Measurements from ENCODE around the gene CAMK2N1. TPM values are rescaled to one million over a fixed set of nuclear protein-coding genes. Genes with fewer than 3 reads are reported as not detected.

Gene CAMK2N1
- total RNA-seq, 1 experiment from 2014 or later: 51.2 TPM

DNA sequence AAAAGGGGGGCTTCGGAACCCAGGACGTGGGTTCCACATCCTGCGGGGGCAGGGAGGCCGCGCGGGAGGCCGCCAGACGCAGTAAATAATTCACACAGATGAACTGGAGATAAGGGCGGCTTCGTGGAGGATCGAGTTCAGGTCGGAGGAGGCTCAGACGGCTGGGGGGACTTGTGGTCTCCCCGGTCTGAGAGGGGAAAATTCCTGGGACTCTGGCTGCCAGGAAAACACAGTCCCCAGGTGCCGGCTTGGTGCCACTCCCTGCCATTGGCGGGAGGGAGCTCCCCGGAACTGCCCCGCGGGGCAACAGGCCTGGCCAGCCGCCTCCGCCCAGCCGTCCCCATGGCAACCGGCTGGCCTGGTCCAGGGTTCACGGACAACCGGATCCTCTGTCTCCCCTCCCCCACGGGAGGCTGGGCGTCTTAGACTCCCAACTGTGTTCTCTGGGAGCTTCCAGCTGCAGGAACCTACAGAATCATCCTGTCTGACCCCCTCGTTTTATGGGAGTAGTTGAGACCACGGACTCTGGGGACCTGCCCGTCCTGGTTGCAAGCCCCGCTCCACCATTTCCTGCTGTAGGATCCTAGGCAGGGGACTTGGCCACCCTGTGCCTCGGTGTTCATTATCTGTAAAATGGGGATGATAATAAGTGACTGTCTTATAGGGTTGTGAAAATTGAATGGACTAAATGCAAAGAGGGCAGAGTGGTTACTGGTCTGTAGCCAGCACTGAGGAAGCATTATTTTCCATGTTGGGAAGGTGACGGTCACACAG lies 9.6 kb downstream of the CAMK2N1 start:
- intact Hi-C loops (cut with micrococcal nuclease): no loop called here
- Histone ChIP-seq H3F3A (ENCODE audit: low read length, unreplicated experiment) (peaks cover 2% of the 10 kb centered on the region), H3K4me3 (ENCODE audit: low read length) (peak overlapping the region; percentile 55), H3K4me2 (ENCODE audit: low read length) (peak overlapping the region; percentile 67), H3K9me2 (replicated peaks; ENCODE audit: low read length) (no peaks in the 10 kb centered on the region), H3K27ac (ENCODE audit: low read length) (no peak overlapping the region), H3K27me3 (ENCODE audit: low read length) (no peaks in the 10 kb centered on the region), H3K79me2 (ENCODE audit: low read length) (no peaks in the 10 kb centered on the region), H3K9me3 (ENCODE audit: low read length) (no peaks in the 10 kb centered on the region), H3K9ac (ENCODE audit: low read length) (no peak overlapping the region), H4K20me1 (ENCODE audit: low read length) (0 out of 2 replicates have a peak, but pooled peaks cover under 1% of the 10 kb centered on the region), H2AFZ (ENCODE audit: low read length) (peak overlapping the region; percentile 72), H3K36me3 (ENCODE audit: low read depth, low read length) (no peaks in the 10 kb centered on the region), H3K4me1 (ENCODE audit: insufficient read depth, low read length) (peaks cover 41% of the 10 kb centered on the region)
- DNase-seq (peak; percentile 72), ATAC-seq (peak; percentile 67)
- ChIA-PET POLR2A (ENCODE audit: unreplicated experiment) (interaction anchor here (0.9 kb wide), 1 partner anchor 179 kb away, joined by 6 read pairs; no protein-coding TSS in a partner anchor), CTCF (no interaction called here)
- no TSS peak for BruUV-seq (replicated peaks)
- TF ChIP-seq, protein P1, sequence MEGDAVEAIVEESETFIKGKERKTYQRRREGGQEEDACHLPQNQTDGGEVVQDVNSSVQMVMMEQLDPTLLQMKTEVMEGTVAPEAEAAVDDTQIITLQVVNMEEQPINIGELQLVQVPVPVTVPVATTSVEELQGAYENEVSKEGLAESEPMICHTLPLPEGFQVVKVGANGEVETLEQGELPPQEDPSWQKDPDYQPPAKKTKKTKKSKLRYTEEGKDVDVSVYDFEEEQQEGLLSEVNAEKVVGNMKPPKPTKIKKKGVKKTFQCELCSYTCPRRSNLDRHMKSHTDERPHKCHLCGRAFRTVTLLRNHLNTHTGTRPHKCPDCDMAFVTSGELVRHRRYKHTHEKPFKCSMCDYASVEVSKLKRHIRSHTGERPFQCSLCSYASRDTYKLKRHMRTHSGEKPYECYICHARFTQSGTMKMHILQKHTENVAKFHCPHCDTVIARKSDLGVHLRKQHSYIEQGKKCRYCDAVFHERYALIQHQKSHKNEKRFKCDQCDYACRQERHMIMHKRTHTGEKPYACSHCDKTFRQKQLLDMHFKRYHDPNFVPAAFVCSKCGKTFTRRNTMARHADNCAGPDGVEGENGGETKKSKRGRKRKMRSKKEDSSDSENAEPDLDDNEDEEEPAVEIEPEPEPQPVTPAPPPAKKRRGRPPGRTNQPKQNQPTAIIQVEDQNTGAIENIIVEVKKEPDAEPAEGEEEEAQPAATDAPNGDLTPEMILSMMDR (conservative IDR thresholded peaks at IDR 0.05; ENCODE audit: low read depth, low read length): no peak
- TF ChIP-seq EZH2phosphoT487 (IDR thresholded peaks at IDR 0.05; ENCODE audit: borderline replicate concordance, low read length): no peak
- TF ChIP-seq EZH2 (IDR thresholded peaks at IDR 0.05; ENCODE audit: low read length, unreplicated experiment): no peak

DNA sequence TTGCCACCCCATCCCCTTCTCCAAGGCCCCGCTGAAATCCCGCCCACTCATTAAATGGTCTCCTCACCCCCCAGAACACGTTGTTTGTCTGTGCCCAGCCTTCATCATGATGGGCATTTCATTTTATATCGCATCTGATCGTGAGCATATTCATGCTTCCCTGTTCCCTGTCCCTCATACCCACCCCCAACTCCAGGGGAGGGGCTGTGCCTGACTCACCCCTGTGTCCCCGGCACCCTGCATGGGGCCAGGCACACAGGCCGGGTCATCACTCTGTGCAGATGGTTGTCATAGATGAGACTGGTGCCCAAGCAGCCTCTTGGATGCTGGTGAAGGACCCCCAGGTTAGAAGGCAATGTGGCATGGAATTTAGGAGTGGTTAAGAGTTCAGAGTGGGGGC lies 11.0 kb downstream of the CAMK2N1 start:
- Histone ChIP-seq H3K79me2 (ENCODE audit: low read length) (no peaks in the 10 kb centered on the region), H3K4me2 (ENCODE audit: low read length) (no peak overlapping the region), H3K4me3 (ENCODE audit: low read length) (no peak overlapping the region), H3K27me3 (ENCODE audit: low read length) (no peaks in the 10 kb centered on the region), H3K9me3 (ENCODE audit: low read length) (no peaks in the 10 kb centered on the region), H2AFZ (ENCODE audit: low read length) (no peak overlapping the region), H3K27ac (ENCODE audit: low read length) (no peak overlapping the region), H3K9ac (ENCODE audit: low read length) (no peak overlapping the region), H3K4me1 (ENCODE audit: insufficient read depth, low read length) (peaks cover 35% of the 10 kb centered on the region), H3K9me2 (replicated peaks; ENCODE audit: low read length) (no peaks in the 10 kb centered on the region), H3F3A (ENCODE audit: low read length, unreplicated experiment) (no peaks in the 10 kb centered on the region), H3K36me3 (ENCODE audit: low read depth, low read length) (no peaks in the 10 kb centered on the region), H4K20me1 (ENCODE audit: low read length) (no peaks in the 10 kb centered on the region)
- intact Hi-C loops (cut with micrococcal nuclease): no loop called here
- no peak for DNase-seq
- ChIA-PET POLR2A (ENCODE audit: unreplicated experiment) (no interaction called here), CTCF (no interaction called here)
- no peak for ATAC-seq
- TF ChIP-seq, protein P1 (conservative IDR thresholded peaks at IDR 0.05; ENCODE audit: low read depth, low read length): no peak
- no peak for TF ChIP-seq EZH2phosphoT487 (IDR thresholded peaks at IDR 0.05; ENCODE audit: borderline replicate concordance, low read length)
- TF ChIP-seq EZH2 (IDR thresholded peaks at IDR 0.05; ENCODE audit: low read length, unreplicated experiment): no peak
- no TSS peak for BruUV-seq (replicated peaks)

DNA sequence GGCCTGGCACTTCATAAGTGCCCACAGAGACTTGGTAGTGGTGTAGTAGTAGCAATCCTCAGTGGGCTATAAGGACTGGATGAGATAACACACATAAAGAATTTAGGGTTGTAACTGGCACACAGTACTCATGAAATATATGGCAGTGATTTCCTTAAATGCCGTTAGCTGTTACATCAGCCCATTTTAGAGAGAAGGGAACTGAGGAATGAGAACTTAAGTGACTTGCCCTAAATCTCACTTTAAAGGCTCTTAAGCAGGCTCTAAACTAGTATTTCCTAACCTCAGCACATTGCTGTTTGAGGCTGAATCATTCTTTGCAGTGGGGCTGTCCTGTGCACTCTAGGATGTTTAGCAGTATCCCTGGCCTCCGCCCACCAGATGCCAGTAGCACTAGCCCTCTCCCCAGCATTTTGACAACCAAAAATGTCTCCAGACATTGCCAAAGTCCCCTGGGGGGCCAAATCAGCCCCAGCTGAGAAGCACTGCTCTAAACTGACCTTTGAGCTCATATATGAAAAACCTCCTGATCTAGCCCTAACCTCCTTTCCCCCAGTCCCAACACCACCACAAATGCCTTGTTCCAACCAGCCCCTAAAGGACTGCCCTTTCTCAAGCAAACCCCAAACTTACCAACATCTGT lies 11.6 kb downstream of the CAMK2N1 start:
- no peaks in the 10 kb centered on the region for H3K27me3 ChIP-seq (ENCODE audit: low read length)
- no peaks in the 10 kb centered on the region for H3K36me3 ChIP-seq (ENCODE audit: low read depth, low read length)
- ChIA-PET CTCF (no interaction called here), POLR2A (ENCODE audit: unreplicated experiment) (no interaction called here)
- no peak for DNase-seq
- no peak for ATAC-seq
- H3K79me2 ChIP-seq (ENCODE audit: low read length): no peaks in the 10 kb centered on the region
- no peaks in the 10 kb centered on the region for H3F3A ChIP-seq (ENCODE audit: low read length, unreplicated experiment)
- no TSS peak for BruUV-seq (replicated peaks)
- H4K20me1 ChIP-seq (ENCODE audit: low read length): no peaks in the 10 kb centered on the region
- TF ChIP-seq, protein P1 (conservative IDR thresholded peaks at IDR 0.05; ENCODE audit: low read depth, low read length): no peak
- TF ChIP-seq EZH2 (IDR thresholded peaks at IDR 0.05; ENCODE audit: low read length, unreplicated experiment) (no peak), EZH2phosphoT487 (IDR thresholded peaks at IDR 0.05; ENCODE audit: borderline replicate concordance, low read length) (no peak)
- peaks cover 35% of the 10 kb centered on the region for H3K4me1 ChIP-seq (ENCODE audit: insufficient read depth, low read length)
- no peak overlapping the region for H3K27ac ChIP-seq (ENCODE audit: low read length)
- H3K9ac ChIP-seq (ENCODE audit: low read length): no peak overlapping the region
- H3K9me2 ChIP-seq (replicated peaks; ENCODE audit: low read length): no peaks in the 10 kb centered on the region
- no peak overlapping the region for H3K4me2 ChIP-seq (ENCODE audit: low read length)
- no peaks in the 10 kb centered on the region for H3K9me3 ChIP-seq (ENCODE audit: low read length)
- intact Hi-C loops (cut with micrococcal nuclease): no loop called here
- H2AFZ ChIP-seq (ENCODE audit: low read length): no peak overlapping the region
- H3K4me3 ChIP-seq (ENCODE audit: low read length): no peak overlapping the region
